Endothelial cell of umbilical vein (primary cell): ENCODE results near the gene RHEX. TPM values are rescaled to one million over a fixed set of nuclear protein-coding genes. Genes with fewer than 3 reads are reported as not detected.

ENCODE experiments used
- BruUV-seq: library from RNA; stranded (reverse); fragments of 400-500 nt; replicated peaks from 2 replicates; lab custom pipeline; 2021; lab: Mats Ljungman, UMichigan
- CTCF ChIA-PET: fragments of 300-600, 350-600 bp; sonication (Branson Sonifier 250); formaldehyde crosslinking; loops from one replicate; lab custom pipeline; 2021; ENCODE audit warnings: antibody characterized with exemption, inconsistent platforms; lab: Charles Lee
- POLR2A ChIA-PET: fragments of 300-600, 350-600 bp; sonication (Branson Sonifier 250); formaldehyde crosslinking; loops from one replicate; lab custom pipeline; 2021; ENCODE audit warnings: antibody characterized with exemption, inconsistent platforms; lab: Charles Lee
- DNase-seq: peaks from one replicate; pipeline ENCODE4 v3.0.0-alpha.2; 2011; ENCODE audit warnings: low read depth, low spot score
- FAIRE-seq: peaks from 2 replicates; lab custom pipeline; 2011; peaks lifted over from hg19 to GRCh38; lab: Jason Lieb, UNC
- H2AFZ ChIP-seq: 2 replicates; pipeline ENCODE4 v1.6.0; 2012; ENCODE audit warnings: low read depth, low read length, control low read depth, inconsistent platforms
- H3K27ac ChIP-seq: 2 replicates; pipeline ENCODE4 v1.5.1; 2011; ENCODE audit warnings: low read depth, mild to moderate bottlenecking, control low read depth, low read length, moderate library complexity; ENCODE audit not compliant: insufficient read depth
- H3K27me3 ChIP-seq, 2 experiments: 2 replicates each; pipeline versions ENCODE4 v1.6.0 to v1.6.1; 2011; ENCODE audit warnings: low read length in 2 of 2, mixed read lengths in 1 of 2; ENCODE audit not compliant: control insufficient read depth in 2 of 2, insufficient read depth in 2 of 2
- H3K36me3 ChIP-seq, 2 experiments: 2 replicates in 1 of 2; 3 replicates in 1 of 2; pipeline ENCODE4 v1.5.1; 2011; ENCODE audit warnings: low read length in 2 of 2, mild to moderate bottlenecking in 1 of 2, moderate library complexity in 1 of 2; ENCODE audit not compliant: control insufficient read depth in 2 of 2, insufficient read depth in 2 of 2; ENCODE audit errors: extremely low read depth in 1 of 2
- H3K4me1 ChIP-seq: 3 replicates; pipeline ENCODE4 v1.5.1; 2011; ENCODE audit warnings: mild to moderate bottlenecking, low read length; ENCODE audit not compliant: control insufficient read depth, insufficient read depth; ENCODE audit errors: extremely low read depth
- H3K4me2 ChIP-seq: 2 replicates; pipeline ENCODE4 v1.6.1; 2011; ENCODE audit warnings: low read length, control low read depth, mixed read lengths; ENCODE audit not compliant: insufficient read depth
- H3K4me3 ChIP-seq, 3 experiments: fragments of 200-600 bp in 1 of 3; sonication (generic), shearing (Covaris generic) in 1 of 3; replicated peaks in 1 of 3; 2 replicates each; pipeline ENCODE4 v1.5.1; 2011 to 2016; ENCODE audit warnings: control low read depth in 3 of 3, low read length in 3 of 3, mild to moderate bottlenecking in 2 of 3, inconsistent platforms in 1 of 3, low read depth in 1 of 3, moderate library complexity in 1 of 3; ENCODE audit not compliant: insufficient read depth in 1 of 3
- H3K79me2 ChIP-seq: 2 replicates; pipeline ENCODE4 v1.6.0; 2012; ENCODE audit warnings: low read length, inconsistent platforms; ENCODE audit not compliant: control insufficient read depth, insufficient read depth
- H3K9ac ChIP-seq: replicated peaks from 2 replicates; pipeline ENCODE3; 2011; ENCODE audit warnings: low read length, control low read depth; ENCODE audit not compliant: insufficient read depth; ENCODE audit errors: extremely low read depth
- H3K9me1 ChIP-seq: replicated peaks from 3 replicates; pipeline ENCODE4 v1.6.0; 2011; ENCODE audit warnings: mild to moderate bottlenecking, low read length; ENCODE audit not compliant: control insufficient read depth, insufficient read depth; ENCODE audit errors: extremely low read depth
- H3K9me3 ChIP-seq: replicated peaks from 2 replicates; pipeline ENCODE4 v1.5.1; 2012; ENCODE audit warnings: low read length, inconsistent platforms; ENCODE audit not compliant: control insufficient read depth, insufficient read depth
- H4K20me1 ChIP-seq: replicated peaks from 2 replicates; pipeline ENCODE3; 2011; ENCODE audit warnings: mild to moderate bottlenecking, low read length; ENCODE audit not compliant: control insufficient read depth, insufficient read depth; ENCODE audit errors: extremely low read depth
- CTCF ChIP-seq, 2 donors: IDR thresholded peaks; 1 replicate in 1 of 2; 2 replicates in 1 of 2; pipeline ENCODE4 v1.5.1; 2011; ENCODE audit warnings: low read length in 2 of 2, mild to moderate bottlenecking in 2 of 2, moderate library complexity in 2 of 2, control low read depth in 1 of 2, inconsistent platforms in 1 of 2, low read depth in 1 of 2; ENCODE audit not compliant: insufficient read depth in 1 of 2; ENCODE audit errors: extremely low read depth in 1 of 2
- EZH2 ChIP-seq: IDR thresholded peaks from 2 replicates; pipeline ENCODE4 v1.6.1; 2012; ENCODE audit warnings: borderline replicate concordance, low read depth, mild to moderate bottlenecking, moderate library complexity, low read length, inconsistent platforms; ENCODE audit not compliant: severe bottlenecking
- FOS ChIP-seq: IDR thresholded peaks from 2 replicates; pipeline ENCODE4 v1.6.1; 2011; ENCODE audit warnings: mild to moderate bottlenecking, low read length, moderate library complexity, borderline replicate concordance; ENCODE audit not compliant: insufficient read depth
- GATA2 ChIP-seq: IDR thresholded peaks from 2 replicates; pipeline ENCODE4 v1.7.0; 2011; ENCODE audit warnings: low read depth, mild to moderate bottlenecking, moderate library complexity, mixed read lengths, low read length; ENCODE audit not compliant: insufficient read length, insufficient read depth
- JUN ChIP-seq: IDR thresholded peaks from 2 replicates; pipeline ENCODE4 v1.6.1; 2011; ENCODE audit warnings: borderline replicate concordance, low read depth; ENCODE audit not compliant: insufficient read length, insufficient read depth
- MAX ChIP-seq: IDR thresholded peaks from 2 replicates; pipeline ENCODE4 v1.6.1; 2011; ENCODE audit not compliant: insufficient read depth, insufficient read length
- MYC ChIP-seq: IDR thresholded peaks from one replicate; pipeline ENCODE4 v1.6.1; 2011; ENCODE audit warnings: mild to moderate bottlenecking, low read depth, low read length
- POLR2A ChIP-seq: IDR thresholded peaks from 2 replicates; pipeline ENCODE4 v1.6.1; 2012; ENCODE audit warnings: low read depth, mild to moderate bottlenecking, control low read depth, low read length
- POLR2AphosphoS5 ChIP-seq: IDR thresholded peaks from 2 replicates; pipeline ENCODE4 v1.6.1; 2012; ENCODE audit warnings: low read depth, mild to moderate bottlenecking, control low read depth, low read length, moderate library complexity; ENCODE audit not compliant: insufficient read depth
- dilution Hi-C: fragments of 300-500 bp; cut with MboI; formaldehyde crosslinking; loops from one replicate; pipeline ENCODE4 v1.15.0; 2019; ENCODE audit warnings: low sequenced_read_pairs; ENCODE audit not compliant: extremely low pct_ligation_motif_present
- intact Hi-C: fragments of 100-400 bp; cut with micrococcal nuclease; formaldehyde crosslinking; loops from one replicate; pipeline ENCODE4 v1.10.0; 2022
- polyA plus RNA-seq, 4 experiments: library from polyadenylated mRNA; depleted of rRNA in 3 of 4; stranded (reverse) in 3 of 4; unstranded in 1 of 4; fragments of >200 nt; gene quantifications; 2 replicates each; pipeline versions ENCODE4 v1.2.1 to v1.2.3, GENCODE V29; 2011 to 2012; ENCODE audit warnings: missing spikeins in 1 of 4
- total RNA-seq: library from RNA; stranded (reverse); gene quantifications from 2 replicates; pipeline ENCODE4 v1.2.3, GENCODE V29; 2021

The RHEX gene
- total and polyA plus RNA-seq, 2 donors (not counting 3 experiments of a cell fraction or from before 2014, with no cell fraction given): not detected

GRCh38 chr1:206010060-206010459, 42.9 kb upstream of the RHEX start:
- H3K9ac ChIP-seq: no peak overlapping the region
- ChIA-PET POLR2A (no interaction called here), CTCF (no interaction called here)
- no peaks in the 10 kb centered on the region for H3K36me3 ChIP-seq
- no peaks in the 10 kb centered on the region for H4K20me1 ChIP-seq
- BruUV-seq: no TSS peak
- no peak for DNase-seq
- intact Hi-C loops (no loop called here), dilution Hi-C loops (no loop called here)
- H3K4me1 ChIP-seq: no peaks in the 10 kb centered on the region
- H3K27ac ChIP-seq: no peak overlapping the region
- no peak overlapping the region for H3K4me2 ChIP-seq
- H3K4me3 ChIP-seq: no peak overlapping the region
- H3K9me1 ChIP-seq: no peaks in the 10 kb centered on the region
- no peak for TF ChIP-seq JUN
- no peak for TF ChIP-seq POLR2A
- TF ChIP-seq FOS: no peak
- H3K79me2 ChIP-seq: no peaks in the 10 kb centered on the region
- no peak overlapping the region for H2AFZ ChIP-seq
- peaks cover 0 to 1% of the 10 kb centered on the region in 2 experiments for H3K27me3 ChIP-seq
- no peaks in the 10 kb centered on the region for H3K9me3 ChIP-seq
- FAIRE-seq: no peak

GRCh38 chr1:206011057-206011456, 41.9 kb upstream of the RHEX start:
- Histone ChIP-seq H3K4me3 (no peak overlapping the region), H3K9me1 (no peaks in the 10 kb centered on the region), H3K79me2 (no peaks in the 10 kb centered on the region), H3K4me2 (no peak overlapping the region), H3K27ac (no peak overlapping the region), H2AFZ (no peak overlapping the region), H3K27me3 (peaks cover 0 to 1% of the 10 kb centered on the region in 2 experiments), H3K9ac (no peak overlapping the region), H3K9me3 (no peaks in the 10 kb centered on the region), H3K4me1 (no peaks in the 10 kb centered on the region), H4K20me1 (no peaks in the 10 kb centered on the region), H3K36me3 (no peaks in the 10 kb centered on the region)
- intact Hi-C loops (no loop called here), dilution Hi-C loops (no loop called here)
- CTCF ChIA-PET: no interaction called here
- no peak for FAIRE-seq
- TF ChIP-seq CTCF (IDR thresholded peaks at IDR 0.05; ENCODE audit: extremely low read depth in 1 of 2, insufficient read depth in 1 of 2, low read depth in 1 of 2, low read length in 2 of 2) (no peak), MAX (no peak), EZH2 (no peak), FOS (no peak), JUN (no peak), POLR2A (no peak), GATA2 (no peak), POLR2AphosphoS5 (no peak), MYC (no peak)
- no peak for DNase-seq
- no TSS peak for BruUV-seq
- POLR2A ChIA-PET: no interaction called here
